ENCODE results near the gene RASGRP3.

- TF ChIP-seq CTCF (IDR thresholded peaks at IDR 0.05 in 8 of 11, conservative IDR thresholded peaks at IDR 0.05 in 3 of 11) = no peak
- TF ChIP-seq POLR2A (IDR thresholded peaks at IDR 0.05) = no peak
These were observed 55.7 kb downstream of the RASGRP3 start for GRCh38 chr2:33532146-33532545.
